Measurements from ENCODE around the gene ST3GAL3. TPM values are rescaled to one million over a fixed set of nuclear protein-coding genes. Genes with fewer than 3 reads are reported as not detected.

ST3GAL3 gene
- polyA plus RNA-seq, 3 donors, result 21.0 to 25.4 (median 22.9) TPM

DNA sequence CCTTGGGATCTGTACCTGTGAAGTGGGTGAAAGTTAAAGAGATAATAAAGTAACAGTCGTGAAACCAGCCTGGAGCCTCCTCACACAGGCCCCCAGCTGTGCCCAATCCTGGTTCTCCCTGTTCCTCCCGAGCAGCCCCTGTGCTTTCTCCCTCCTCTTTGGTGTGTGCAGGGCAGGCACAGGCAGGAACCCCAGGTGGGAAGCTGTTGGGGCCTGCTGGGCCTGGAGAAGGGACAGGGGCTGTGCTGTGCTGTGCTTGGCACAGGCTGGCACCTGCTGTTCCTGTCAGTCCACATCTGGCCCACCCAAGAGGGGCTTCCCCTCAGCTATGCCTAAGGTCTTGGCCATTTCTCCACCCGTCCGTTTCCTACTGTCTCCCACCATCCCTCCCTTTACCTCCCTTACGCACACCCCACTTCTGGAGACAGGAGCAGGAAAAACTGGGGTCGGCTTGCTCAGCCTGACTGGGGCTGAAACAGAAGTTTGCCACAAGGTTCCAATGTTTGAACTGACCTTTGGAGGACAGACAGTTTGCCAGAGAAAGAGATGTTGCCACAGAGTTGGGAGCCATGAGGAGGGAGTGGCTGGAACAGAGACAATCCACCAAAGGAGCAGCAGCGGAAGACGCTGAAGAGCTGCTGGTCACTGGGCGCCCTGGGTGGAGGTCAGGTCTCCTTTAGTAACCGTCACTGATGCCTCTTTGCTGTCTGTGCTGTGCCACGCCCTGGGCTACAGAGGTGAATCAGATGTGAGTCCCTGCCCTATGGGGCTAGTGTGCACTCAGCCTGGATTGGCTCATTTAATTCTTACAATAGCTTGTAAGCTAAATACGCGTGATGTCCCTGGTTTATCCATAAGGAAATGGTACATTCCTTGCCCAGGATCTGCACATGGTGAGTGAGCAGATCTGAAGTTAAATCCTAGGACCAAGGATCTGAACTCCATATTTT is 207.5 kb downstream of the ST3GAL3 start:
- DNase-seq (ENCODE audit: extremely low read depth in 1 of 11, low read depth in 9 of 11, low spot score in 4 of 11), result no peak

DNA sequence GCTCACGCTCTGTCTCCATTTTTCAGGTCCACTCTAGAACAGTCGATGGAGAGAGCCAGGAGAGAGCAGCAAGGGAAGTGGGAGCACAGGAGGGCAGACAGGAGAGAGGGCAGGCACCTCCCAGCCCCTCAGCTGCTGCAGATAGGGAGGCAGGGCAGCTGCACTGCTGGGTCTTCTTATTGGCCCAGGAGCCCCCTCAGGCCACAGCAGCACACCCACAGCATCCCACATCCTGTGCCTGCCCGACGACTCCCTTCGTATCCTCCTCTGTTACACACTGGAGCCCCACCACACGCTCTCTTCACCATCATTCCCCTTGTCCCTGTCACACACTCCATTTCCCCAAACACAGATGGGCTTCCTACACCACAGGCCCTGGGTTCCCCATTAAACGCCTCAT is 212.6 kb downstream of the ST3GAL3 start:
- DNase-seq (ENCODE audit: extremely low read depth in 1 of 11, low read depth in 9 of 11, low spot score in 4 of 11), result no peak

DNA sequence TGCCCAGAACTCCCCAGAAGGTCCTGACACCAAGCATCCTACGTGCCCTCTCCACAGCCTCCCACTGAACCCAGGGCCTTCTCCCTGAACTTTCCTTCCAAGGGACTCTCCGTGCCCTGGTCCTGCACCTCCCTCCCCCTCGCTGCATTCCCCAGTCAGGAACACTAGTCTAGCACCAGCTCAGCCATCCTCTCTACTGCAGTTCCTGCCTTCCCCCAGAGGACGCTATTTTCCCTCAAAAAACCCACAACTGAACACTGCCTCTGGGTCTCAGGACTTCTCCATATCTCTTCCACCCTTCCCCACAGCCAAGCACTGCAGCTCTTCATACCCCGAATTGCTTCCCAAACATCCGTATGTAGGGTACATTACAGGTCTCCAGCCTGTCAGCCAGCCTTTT is 213.7 kb downstream of the ST3GAL3 start:
- no peak for DNase-seq (ENCODE audit: extremely low read depth in 1 of 11, low read depth in 9 of 11, low spot score in 4 of 11)

DNA sequence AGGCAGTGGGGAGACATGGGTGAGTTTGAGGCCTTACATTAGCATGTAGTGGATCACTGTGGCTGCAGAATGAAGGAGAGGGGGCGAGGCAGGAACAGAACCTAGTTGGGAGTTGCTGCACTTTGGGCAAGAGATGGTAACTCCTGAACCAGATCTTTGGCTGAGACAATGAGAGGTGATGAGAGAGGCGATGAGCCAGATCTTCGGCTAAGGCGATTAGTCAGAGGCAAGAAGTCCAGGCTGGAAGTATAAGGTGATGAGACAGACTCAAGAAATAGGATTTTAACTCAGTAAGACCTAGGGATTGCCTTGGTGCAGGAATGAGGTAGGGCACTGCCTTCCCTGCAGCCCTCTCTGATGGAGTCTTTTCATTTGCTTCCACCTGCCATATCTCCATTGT is 217.2 kb downstream of the ST3GAL3 start:
- DNase-seq (ENCODE audit: extremely low read depth in 1 of 11, low read depth in 9 of 11, low spot score in 4 of 11), result no peak

DNA sequence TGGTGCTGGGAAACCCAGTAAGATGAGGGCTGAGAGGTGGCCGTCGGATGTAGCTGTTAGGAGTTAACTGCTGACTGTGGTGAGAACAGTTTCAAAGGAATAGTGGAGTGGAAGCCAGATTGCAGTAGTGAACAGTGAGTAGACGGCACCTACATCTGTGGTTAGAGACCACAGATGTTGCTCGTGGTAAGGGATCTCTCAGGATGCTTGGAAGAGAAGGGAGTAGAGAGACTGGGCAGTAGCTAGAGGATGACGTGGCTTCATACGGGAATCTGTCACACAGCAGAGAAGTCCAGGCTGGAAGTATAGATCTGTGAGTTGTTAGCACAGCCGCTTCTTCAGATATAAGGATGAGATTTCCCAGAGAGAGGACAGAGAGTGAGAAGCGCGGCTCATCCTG is 218.5 kb downstream of the ST3GAL3 start:
- no peak for DNase-seq (ENCODE audit: extremely low read depth in 1 of 11, low read depth in 9 of 11, low spot score in 4 of 11)

DNA sequence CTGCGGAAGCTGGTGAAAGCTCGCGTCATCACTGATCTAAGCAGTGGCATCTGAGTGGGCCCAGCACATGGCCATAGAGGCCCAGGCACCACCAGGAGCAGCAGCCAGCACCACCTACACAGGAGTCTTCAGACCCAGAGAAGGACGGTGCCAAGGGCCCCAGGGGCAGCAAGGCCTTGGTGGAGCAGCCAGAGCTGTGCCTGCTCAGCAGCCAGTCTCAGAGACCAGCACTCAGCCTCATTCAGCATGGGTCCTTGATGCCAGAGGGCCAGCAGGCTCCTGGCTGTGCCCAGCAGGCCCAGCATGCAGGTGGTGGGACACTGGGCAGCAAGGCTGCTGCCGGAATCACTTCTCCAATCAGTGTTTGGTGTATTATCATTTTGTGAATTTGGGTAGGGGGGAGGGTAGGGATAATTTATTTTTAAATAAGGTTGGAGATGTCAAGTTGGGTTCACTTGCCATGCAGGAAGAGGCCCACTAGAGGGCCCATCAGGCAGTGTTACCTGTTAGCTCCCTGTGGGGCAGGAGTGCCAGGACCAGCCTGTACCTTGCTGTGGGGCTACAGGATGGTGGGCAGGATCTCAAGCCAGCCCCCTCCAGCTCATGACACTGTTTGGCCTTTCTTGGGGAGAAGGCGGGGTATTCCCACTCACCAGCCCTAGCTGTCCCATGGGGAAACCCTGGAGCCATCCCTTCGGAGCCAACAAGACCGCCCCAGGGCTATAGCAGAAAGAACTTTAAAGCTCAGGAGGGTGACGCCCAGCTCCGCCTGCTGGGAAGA is 223.0 kb downstream of the ST3GAL3 start:
- no peak for DNase-seq (ENCODE audit: extremely low read depth in 1 of 11, low read depth in 9 of 11, low spot score in 4 of 11)

DNA sequence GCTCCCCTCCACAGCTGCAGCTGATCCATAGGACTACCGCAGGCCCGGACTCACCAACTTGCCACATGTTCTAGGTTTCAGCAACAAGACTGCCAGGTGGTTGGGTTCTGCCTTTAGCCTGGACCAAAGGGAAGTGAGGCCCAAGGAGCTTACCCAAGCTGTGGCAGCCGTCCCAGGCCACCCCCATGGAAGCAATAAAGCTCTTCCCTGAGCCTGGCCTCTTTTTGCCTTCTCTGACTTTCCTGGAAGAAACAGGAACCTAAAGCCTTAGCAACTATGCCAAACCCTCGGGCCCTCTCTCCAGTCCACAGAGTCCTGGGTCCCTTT is 223.6 kb downstream of the ST3GAL3 start:
- DNase-seq (ENCODE audit: extremely low read depth in 1 of 11, low read depth in 9 of 11, low spot score in 4 of 11), result no peak

DNA sequence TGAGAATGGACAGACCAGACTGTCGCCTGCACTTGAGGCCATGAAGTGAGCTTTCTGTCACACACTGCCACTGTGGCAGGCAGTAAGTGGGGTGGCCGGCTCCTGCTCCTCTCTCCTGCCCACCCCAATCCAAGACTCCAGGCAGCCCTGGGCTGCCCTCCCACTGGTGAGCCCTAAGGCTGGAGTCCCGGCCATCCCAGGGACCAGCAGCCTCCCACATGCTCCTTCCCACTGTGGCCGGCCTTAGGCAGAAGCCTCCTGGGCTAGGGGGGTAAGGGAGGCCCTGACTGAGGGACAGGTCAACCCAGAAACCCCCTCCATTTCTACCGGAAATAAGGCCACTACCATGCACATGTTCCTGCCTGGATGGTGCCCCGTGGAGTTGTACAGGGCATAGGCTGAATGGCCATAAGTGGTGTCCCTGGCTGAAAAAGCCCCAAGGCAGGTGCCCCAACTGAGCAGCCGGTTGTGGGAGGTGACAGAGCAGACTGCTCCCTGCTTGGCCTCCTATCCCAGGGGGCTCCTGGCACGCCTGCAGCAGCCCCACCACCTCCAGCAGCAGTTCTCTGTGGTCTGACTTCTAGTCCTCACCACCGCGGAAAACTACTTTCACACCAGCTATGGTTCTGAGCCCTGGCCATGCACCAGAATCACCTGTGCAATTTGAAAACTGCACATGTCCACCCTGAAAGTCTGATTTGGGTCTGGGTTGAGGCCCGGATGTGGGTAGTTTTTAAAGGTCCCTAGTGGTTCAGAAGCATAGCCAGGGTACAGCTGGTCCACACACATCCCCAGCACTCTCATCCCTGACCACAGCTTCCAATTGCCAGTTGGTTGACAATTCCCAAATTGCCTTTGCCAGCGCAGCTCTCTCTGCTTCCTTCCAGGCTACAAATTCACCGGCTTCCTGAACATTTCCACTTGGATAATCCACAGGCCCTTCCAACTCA is 224.7 kb downstream of the ST3GAL3 start:
- no peak for DNase-seq (ENCODE audit: extremely low read depth in 1 of 11, low read depth in 9 of 11, low spot score in 4 of 11)

DNA sequence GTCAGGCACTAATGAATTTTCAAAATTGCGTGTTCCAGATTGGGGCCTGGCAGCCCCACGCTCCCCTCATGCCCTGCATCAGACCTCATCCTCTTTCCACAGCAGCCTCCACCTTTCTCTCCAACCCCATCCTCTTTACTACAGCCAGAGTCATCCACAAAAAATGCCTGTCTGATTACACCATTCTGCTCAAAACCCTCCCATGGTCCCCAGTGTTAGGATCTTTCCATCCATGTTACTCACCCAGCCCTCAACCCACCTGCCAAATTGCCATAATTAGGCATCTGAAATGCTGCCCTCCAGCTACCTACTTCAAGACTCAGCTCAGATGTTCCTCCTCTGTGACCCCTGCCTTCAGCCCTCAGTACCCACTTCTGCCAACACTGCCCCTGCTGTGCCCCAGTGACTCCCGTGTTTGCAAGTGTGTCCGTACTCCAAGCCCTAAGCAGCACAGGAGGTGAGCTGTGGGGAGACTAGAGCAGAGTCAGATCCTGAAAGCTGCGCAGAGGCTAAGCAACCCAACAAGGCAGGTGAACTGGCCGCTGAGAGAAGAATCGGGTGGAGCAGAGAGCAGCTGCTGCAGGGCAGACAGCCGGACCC is 225.6 kb downstream of the ST3GAL3 start:
- no peak for DNase-seq (ENCODE audit: extremely low read depth in 1 of 11, low read depth in 9 of 11, low spot score in 4 of 11)

DNA sequence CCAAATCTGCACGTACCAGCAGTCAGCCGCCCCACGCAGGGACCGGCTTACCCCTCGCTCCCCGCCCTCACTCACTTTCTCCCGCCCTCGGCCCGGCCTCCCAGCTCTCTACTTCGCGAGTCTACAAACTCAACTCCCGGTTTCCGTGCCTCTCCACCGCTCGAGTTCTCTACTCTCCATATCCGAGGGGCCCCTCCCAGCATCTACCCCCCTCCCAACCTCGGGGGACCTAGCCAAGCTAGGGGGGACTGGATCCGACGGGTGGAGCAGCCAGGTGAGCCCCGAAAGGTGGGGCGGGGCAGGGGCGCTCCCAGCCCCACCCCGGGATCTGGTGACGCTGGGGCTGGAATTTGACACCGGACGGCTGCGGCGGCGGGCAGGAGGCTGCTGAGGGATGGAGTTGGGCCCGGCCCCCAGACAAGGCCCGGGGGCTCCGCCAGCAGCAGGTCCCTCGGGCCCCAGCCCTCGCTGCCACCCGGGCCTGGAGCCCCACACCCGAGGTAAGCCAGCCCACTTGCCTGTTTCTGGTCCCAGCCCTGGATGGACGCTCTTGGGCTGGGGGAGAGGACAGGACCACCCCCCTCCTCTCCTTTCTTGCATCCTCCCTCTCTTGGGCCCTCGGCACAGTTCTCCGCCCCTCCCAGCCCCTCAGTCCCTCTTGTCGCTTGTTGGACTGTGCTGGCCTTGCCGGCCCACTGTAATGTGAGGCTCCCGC is 226.2 kb downstream of the ST3GAL3 start, which contains the start of gene ARTN:
TSS of gene ARTN (plus strand) at position 416 of the 715 bp plus-strand sequence. CDS start 1,856 bp downstream, outside the sequence.
- no peak for DNase-seq (ENCODE audit: extremely low read depth in 1 of 11, low read depth in 9 of 11, low spot score in 4 of 11)

DNA sequence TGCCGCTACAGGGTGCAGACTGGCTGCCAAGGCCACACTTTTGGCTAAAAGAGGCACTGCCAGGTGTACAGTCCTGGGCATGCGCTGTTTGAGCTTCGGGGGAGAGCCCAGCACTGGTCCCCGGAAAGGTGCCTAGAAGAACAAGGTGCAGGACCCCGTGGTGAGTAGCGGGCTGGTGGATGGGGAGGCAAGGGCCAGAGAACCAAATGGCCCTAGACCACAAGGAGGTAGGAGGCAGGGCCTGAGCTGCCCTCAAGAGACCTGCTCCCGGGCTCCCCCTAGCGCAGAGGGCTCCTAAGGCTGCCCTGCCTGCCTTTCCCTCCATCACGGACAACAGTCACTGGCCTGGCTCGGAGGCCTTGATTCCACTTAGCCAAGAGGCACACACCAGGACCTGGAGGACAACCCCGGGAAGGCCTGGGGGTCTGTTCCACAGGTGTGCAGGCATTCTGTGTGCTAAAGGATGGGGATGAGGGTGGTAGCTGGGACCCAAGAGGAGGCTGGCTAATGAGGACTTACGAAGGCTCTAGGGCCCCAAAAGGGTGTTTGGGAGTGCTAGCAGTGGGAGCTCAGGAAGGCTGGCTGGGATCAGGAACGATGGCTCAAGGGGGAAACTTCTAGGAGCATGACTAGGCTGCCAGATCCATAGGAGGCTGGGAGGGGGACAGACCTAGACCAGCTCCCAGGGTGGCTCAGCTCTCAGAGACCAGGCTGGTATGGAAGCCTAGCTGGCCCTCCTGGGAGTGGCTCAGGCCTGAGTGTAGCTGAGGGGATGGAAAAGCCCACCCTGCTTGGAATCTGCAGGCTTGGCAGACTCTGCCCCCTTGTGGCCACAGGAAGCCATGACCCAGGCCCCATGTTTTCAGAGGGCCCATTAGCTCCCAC is 227.0 kb downstream of the ST3GAL3 start:
- peak in 3 of 11 donors; percentile 51 to 66 (median 56) for DNase-seq (ENCODE audit: extremely low read depth in 1 of 11, low read depth in 9 of 11, low spot score in 4 of 11)

DNA sequence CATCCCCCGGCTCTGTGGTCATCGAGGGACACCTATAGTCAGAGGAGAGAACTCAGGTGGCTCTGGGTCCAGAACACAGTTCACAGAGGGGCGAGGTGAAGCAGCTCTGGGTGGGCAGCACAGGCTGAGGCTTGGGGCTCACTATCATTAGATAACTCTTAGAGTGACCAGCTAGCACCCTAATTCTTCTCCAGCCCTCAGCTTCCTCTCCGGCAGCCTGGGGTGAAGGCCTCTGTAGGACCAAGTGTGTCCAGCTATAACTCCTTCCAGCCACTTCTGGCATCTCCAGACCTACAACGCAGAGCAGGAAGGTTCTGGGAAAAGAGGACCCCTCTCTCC is 227.6 kb downstream of the ST3GAL3 start:
- DNase-seq (ENCODE audit: extremely low read depth in 1 of 11, low read depth in 9 of 11, low spot score in 4 of 11), result no peak

DNA sequence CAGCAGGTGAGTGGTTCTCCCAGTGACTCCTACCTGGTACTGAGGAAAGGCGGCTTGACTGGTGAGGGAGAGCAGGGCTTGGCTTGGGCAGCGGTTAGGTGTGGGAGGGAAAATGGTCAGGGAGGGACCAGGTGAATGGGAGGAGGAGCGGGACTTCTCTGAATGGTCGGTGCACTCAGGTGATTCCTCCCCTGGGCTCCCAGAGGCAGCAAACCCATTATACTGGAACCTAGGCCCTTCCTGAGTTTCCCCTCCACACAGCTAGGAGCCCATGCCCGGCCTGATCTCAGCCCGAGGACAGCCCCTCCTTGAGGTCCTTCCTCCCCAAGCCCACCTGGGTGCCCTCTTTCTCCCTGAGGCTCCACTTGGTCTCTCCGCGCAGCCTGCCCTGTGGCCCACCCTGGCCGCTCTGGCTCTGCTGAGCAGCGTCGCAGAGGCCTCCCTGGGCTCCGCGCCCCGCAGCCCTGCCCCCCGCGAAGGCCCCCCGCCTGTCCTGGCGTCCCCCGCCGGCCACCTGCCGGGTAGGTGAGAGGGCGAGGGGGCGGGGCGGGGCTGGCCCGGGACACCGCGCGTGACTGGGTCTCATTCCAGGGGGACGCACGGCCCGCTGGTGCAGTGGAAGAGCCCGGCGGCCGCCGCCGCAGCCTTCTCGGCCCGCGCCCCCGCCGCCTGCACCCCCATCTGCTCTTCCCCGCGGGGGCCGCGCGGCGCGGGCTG is 228.5 kb downstream of the ST3GAL3 start:
- no peak for DNase-seq (ENCODE audit: extremely low read depth in 1 of 11, low read depth in 9 of 11, low spot score in 4 of 11)

DNA sequence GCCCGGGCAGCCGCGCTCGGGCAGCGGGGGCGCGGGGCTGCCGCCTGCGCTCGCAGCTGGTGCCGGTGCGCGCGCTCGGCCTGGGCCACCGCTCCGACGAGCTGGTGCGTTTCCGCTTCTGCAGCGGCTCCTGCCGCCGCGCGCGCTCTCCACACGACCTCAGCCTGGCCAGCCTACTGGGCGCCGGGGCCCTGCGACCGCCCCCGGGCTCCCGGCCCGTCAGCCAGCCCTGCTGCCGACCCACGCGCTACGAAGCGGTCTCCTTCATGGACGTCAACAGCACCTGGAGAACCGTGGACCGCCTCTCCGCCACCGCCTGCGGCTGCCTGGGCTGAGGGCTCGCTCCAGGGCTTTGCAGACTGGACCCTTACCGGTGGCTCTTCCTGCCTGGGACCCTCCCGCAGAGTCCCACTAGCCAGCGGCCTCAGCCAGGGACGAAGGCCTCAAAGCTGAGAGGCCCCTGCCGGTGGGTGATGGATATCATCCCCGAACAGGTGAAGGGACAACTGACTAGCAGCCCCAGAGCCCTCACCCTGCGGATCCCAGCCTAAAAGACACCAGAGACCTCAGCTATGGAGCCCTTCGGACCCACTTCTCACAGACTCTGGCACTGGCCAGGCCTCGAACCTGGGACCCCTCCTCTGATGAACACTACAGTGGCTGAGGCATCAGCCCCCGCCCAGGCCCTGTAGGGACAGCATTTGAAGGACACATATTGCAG is 229.3 kb downstream of the ST3GAL3 start:
- no peak for DNase-seq (ENCODE audit: extremely low read depth in 1 of 11, low read depth in 9 of 11, low spot score in 4 of 11)

DNA sequence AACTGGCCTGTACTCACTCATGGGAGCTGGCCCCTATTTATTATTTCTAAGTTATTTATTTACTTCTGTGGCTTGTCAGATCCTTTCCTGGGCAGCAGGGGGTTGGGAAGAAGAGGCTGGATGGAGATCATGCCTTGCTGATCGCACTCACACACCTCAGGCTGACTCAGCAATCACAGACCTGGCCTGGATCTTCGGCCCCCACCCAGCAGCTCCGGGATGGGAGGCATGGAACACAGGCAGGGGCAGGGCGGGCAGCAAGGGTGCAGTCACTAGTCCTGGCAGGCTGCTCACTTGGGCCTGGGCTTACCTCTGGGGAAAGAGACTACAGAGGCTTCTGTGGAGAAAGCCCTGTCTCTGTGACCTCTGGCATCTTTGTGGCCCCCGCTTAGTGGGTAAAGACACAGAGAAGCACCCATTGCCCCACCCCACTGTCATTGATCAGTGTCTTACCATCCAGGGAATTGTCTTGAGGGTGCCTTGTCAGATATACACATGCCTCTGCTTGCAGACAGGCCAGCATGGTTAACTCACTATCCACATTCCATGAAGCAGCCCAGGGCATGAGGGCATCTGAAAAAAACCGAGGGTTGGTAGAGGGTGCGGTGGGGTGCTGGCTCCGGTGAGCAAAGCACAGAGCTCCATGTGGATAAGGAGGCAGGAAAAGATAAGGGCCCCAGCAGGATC is 230.0 kb downstream of the ST3GAL3 start:
- DNase-seq (ENCODE audit: extremely low read depth in 1 of 11, low read depth in 9 of 11, low spot score in 4 of 11), result no peak

DNA sequence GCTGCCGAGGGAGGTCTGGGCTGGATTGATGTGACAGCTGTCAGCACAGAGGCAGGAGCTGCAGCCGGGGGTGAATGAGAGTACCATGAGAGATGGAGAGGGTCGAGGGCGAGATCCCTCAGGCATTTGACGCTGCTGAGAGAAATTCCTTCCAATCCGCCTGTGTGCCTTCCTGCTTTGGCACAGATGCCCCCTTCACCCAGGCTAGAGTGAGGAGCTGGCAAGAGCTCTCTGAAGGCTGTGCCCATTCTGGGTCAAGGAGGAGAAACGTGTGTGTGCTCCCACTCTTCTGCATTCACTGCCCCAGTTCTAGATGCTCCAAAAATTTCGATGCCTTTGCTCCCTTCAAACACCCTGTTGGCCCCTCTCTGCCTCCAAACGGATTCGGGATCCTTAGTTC is 231.0 kb downstream of the ST3GAL3 start:
- DNase-seq (ENCODE audit: extremely low read depth in 1 of 11, low read depth in 9 of 11, low spot score in 4 of 11), result no peak
